ENCODE data around the gene MAPK8IP3.

MAPK8IP3 gene

GRCh38 chr16:1708083-1708767 lies 2.2 kb downstream of the MAPK8IP3 start:
- H2BK120ac ChIP-seq (ENCODE audit: insufficient read depth, low read length, poor library complexity): no peak overlapping the region
- peak in 1 of 2 donors; percentile 15 for DNase-seq
- H3K4ac ChIP-seq (ENCODE audit: low read depth, low read length): peak overlapping the region; percentile 16
- H4K91ac ChIP-seq (ENCODE audit: low read depth, low read length): no peak overlapping the region
- H3K4me1 ChIP-seq (ENCODE audit: control insufficient read depth in 1 of 2, insufficient read depth in 2 of 2, low read length in 2 of 2): peaks cover 7 to 11% of the 10 kb centered on the region in 2 experiments
- H3K14ac ChIP-seq (ENCODE audit: low read length): no peak overlapping the region
- no peak overlapping the region for H3K4me2 ChIP-seq (ENCODE audit: low read length)
- no peaks in the 10 kb centered on the region for H3K9me3 ChIP-seq (ENCODE audit: insufficient read depth, low read depth, low read length)
- no peaks in the 10 kb centered on the region for H3K27me3 ChIP-seq (ENCODE audit: insufficient read depth, low read length)
- no CpG with 5 or more reads among the region's 18 CpGs for WGBS (ENCODE audit: extremely low coverage, insufficient coverage, insufficient read length)
- no peak overlapping the region for H2AK5ac ChIP-seq (ENCODE audit: low read length)
- H2BK5ac ChIP-seq (ENCODE audit: low read depth, low read length, poor library complexity): no peak overlapping the region
- no peak overlapping the region for H3K27ac ChIP-seq (ENCODE audit: low read depth, low read length)
- H3K79me1 ChIP-seq (ENCODE audit: low read length): peaks cover 8% of the 10 kb centered on the region
- no peak overlapping the region for H4K12ac ChIP-seq (ENCODE audit: low read depth, low read length)
- no peak overlapping the region for H4K8ac ChIP-seq (ENCODE audit: low read depth, low read length)
- H3K18ac ChIP-seq (ENCODE audit: low read length): no peak overlapping the region
- no peak overlapping the region for H3K4me3 ChIP-seq (ENCODE audit: low read depth, low read length)
- no peak overlapping the region for H3K23ac ChIP-seq (ENCODE audit: low read length)
- H3K9ac ChIP-seq (ENCODE audit: low read length): no peak overlapping the region
- no peak overlapping the region for H2AFZ ChIP-seq (ENCODE audit: insufficient read depth, low read length, poor library complexity)
- no peak overlapping the region for H2BK12ac ChIP-seq (ENCODE audit: low read length)
- peaks cover 0 to 3% of the 10 kb centered on the region in 2 experiments for H3K36me3 ChIP-seq (ENCODE audit: control insufficient read depth in 1 of 2, insufficient read depth in 2 of 2, low read length in 2 of 2)
- H3K79me2 ChIP-seq (ENCODE audit: control insufficient read depth, insufficient read depth, low read length, poor library complexity): peaks cover 7% of the 10 kb centered on the region

DNA sequence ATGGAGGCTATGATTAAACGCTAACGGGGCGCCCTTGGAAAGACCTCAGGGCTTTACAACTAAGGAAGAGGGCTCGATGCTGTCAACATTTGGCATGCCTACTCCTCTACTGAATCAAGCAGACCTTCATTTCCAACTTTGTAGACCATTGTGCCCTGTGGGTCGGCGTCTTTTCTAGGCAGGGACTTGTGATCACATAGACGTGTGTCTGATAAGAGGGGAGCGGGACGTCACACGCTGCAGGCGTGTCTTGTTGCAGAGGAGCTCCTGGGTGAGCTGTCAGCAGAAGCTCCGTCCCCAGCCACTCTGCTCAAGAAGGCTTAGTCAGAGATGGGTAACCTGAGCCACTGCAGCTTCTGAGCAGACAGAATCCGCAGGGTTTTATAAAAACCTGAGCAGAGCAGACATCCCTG lies 2.8 kb downstream of the MAPK8IP3 start:
- Histone ChIP-seq H3K4ac (ENCODE audit: low read depth, low read length) (no peak overlapping the region), H2BK12ac (ENCODE audit: low read length) (no peak overlapping the region)

GRCh38 chr16:1709356-1709755 lies 3.4 kb downstream of the MAPK8IP3 start:
- Histone ChIP-seq H3K23ac (ENCODE audit: low read length) (no peak overlapping the region), H3K79me2 (ENCODE audit: control insufficient read depth, insufficient read depth, low read length, poor library complexity) (peaks cover 7% of the 10 kb centered on the region), H3K4me1 (ENCODE audit: control insufficient read depth in 1 of 2, insufficient read depth in 2 of 2, low read length in 2 of 2) (peaks cover 7 to 11% of the 10 kb centered on the region in 2 experiments), H2BK120ac (ENCODE audit: insufficient read depth, low read length, poor library complexity) (no peak overlapping the region), H3K9me3 (ENCODE audit: insufficient read depth, low read depth, low read length) (no peaks in the 10 kb centered on the region), H3K18ac (ENCODE audit: low read length) (no peak overlapping the region), H3K27me3 (ENCODE audit: insufficient read depth, low read length) (no peaks in the 10 kb centered on the region), H2AK5ac (ENCODE audit: low read length) (no peak overlapping the region), H3K14ac (ENCODE audit: low read length) (no peak overlapping the region), H3K4me3 (ENCODE audit: low read depth, low read length) (no peak overlapping the region), H2BK12ac (ENCODE audit: low read length) (no peak overlapping the region), H3K36me3 (ENCODE audit: control insufficient read depth in 1 of 2, insufficient read depth in 2 of 2, low read length in 2 of 2) (peaks cover 0 to 3% of the 10 kb centered on the region in 2 experiments), H3K4me2 (ENCODE audit: low read length) (no peak overlapping the region), H2AFZ (ENCODE audit: insufficient read depth, low read length, poor library complexity) (no peak overlapping the region), H4K8ac (ENCODE audit: low read depth, low read length) (no peak overlapping the region), H2BK5ac (ENCODE audit: low read depth, low read length, poor library complexity) (no peak overlapping the region), H3K9ac (ENCODE audit: low read length) (no peak overlapping the region), H3K4ac (ENCODE audit: low read depth, low read length) (no peak overlapping the region), H4K12ac (ENCODE audit: low read depth, low read length) (no peak overlapping the region), H4K91ac (ENCODE audit: low read depth, low read length) (no peak overlapping the region), H3K27ac (ENCODE audit: low read depth, low read length) (no peak overlapping the region), H3K79me1 (ENCODE audit: low read length) (peaks cover 8% of the 10 kb centered on the region)
- no peak for DNase-seq
- no CpG with 5 or more reads among the region's 15 CpGs for WGBS (ENCODE audit: extremely low coverage, insufficient coverage, insufficient read length)

More for the DNA sequence above, 2.8 kb downstream of the MAPK8IP3 start:
- Histone ChIP-seq H2BK5ac (ENCODE audit: low read depth, low read length, poor library complexity) (no peak overlapping the region), H3K18ac (ENCODE audit: low read length) (no peak overlapping the region), H3K79me2 (ENCODE audit: control insufficient read depth, insufficient read depth, low read length, poor library complexity) (peaks cover 7% of the 10 kb centered on the region), H3K4me2 (ENCODE audit: low read length) (no peak overlapping the region), H3K4me1 (ENCODE audit: control insufficient read depth in 1 of 2, insufficient read depth in 2 of 2, low read length in 2 of 2) (peaks cover 7 to 11% of the 10 kb centered on the region in 2 experiments), H3K79me1 (ENCODE audit: low read length) (peaks cover 8% of the 10 kb centered on the region), H3K23ac (ENCODE audit: low read length) (no peak overlapping the region), H2AFZ (ENCODE audit: insufficient read depth, low read length, poor library complexity) (no peak overlapping the region), H4K91ac (ENCODE audit: low read depth, low read length) (no peak overlapping the region), H3K27me3 (ENCODE audit: insufficient read depth, low read length) (no peaks in the 10 kb centered on the region), H3K4me3 (ENCODE audit: low read depth, low read length) (no peak overlapping the region), H3K27ac (ENCODE audit: low read depth, low read length) (no peak overlapping the region), H4K8ac (ENCODE audit: low read depth, low read length) (no peak overlapping the region), H2AK5ac (ENCODE audit: low read length) (no peak overlapping the region), H3K14ac (ENCODE audit: low read length) (no peak overlapping the region), H3K36me3 (ENCODE audit: control insufficient read depth in 1 of 2, insufficient read depth in 2 of 2, low read length in 2 of 2) (peaks cover 0 to 3% of the 10 kb centered on the region in 2 experiments), H3K9me3 (ENCODE audit: insufficient read depth, low read depth, low read length) (no peaks in the 10 kb centered on the region), H2BK120ac (ENCODE audit: insufficient read depth, low read length, poor library complexity) (no peak overlapping the region), H4K12ac (ENCODE audit: low read depth, low read length) (no peak overlapping the region), H3K9ac (ENCODE audit: low read length) (no peak overlapping the region)
- DNase-seq: peak; percentile 67 to 68
- WGBS (ENCODE audit: extremely low coverage, insufficient coverage, insufficient read length): no CpG with 5 or more reads among the region's 13 CpGs

- WGBS (ENCODE audit: extremely low coverage, insufficient coverage, insufficient read length): no CpG with 5 or more reads among the region's 17 CpGs
These were observed 5.0 kb downstream of the MAPK8IP3 start for GRCh38 chr16:1710811-1711507.

More at GRCh38 chr16:1710811-1711507, 5.0 kb downstream of the MAPK8IP3 start:
- Histone ChIP-seq H3K4me1 (ENCODE audit: control insufficient read depth in 1 of 2, insufficient read depth in 2 of 2, low read length in 2 of 2) (peaks cover 7 to 10% of the 10 kb centered on the region in 2 experiments), H2AK5ac (ENCODE audit: low read length) (no peak overlapping the region), H3K36me3 (ENCODE audit: control insufficient read depth in 1 of 2, insufficient read depth in 2 of 2, low read length in 2 of 2) (peaks cover 0 to 3% of the 10 kb centered on the region in 2 experiments), H3K27me3 (ENCODE audit: insufficient read depth, low read length) (no peaks in the 10 kb centered on the region), H3K79me2 (ENCODE audit: control insufficient read depth, insufficient read depth, low read length, poor library complexity) (peaks cover 4% of the 10 kb centered on the region), H2BK5ac (ENCODE audit: low read depth, low read length, poor library complexity) (no peak overlapping the region), H4K91ac (ENCODE audit: low read depth, low read length) (no peak overlapping the region), H3K23ac (ENCODE audit: low read length) (no peak overlapping the region), H3K4me2 (ENCODE audit: low read length) (no peak overlapping the region), H2BK12ac (ENCODE audit: low read length) (no peak overlapping the region), H3K4me3 (ENCODE audit: low read depth, low read length) (no peak overlapping the region), H4K12ac (ENCODE audit: low read depth, low read length) (no peak overlapping the region), H3K18ac (ENCODE audit: low read length) (no peak overlapping the region), H3K9me3 (ENCODE audit: insufficient read depth, low read depth, low read length) (peaks cover 2% of the 10 kb centered on the region), H4K8ac (ENCODE audit: low read depth, low read length) (no peak overlapping the region), H3K9ac (ENCODE audit: low read length) (no peak overlapping the region), H2AFZ (ENCODE audit: insufficient read depth, low read length, poor library complexity) (no peak overlapping the region), H3K27ac (ENCODE audit: low read depth, low read length) (no peak overlapping the region), H3K79me1 (ENCODE audit: low read length) (peaks cover 4% of the 10 kb centered on the region), H3K4ac (ENCODE audit: low read depth, low read length) (no peak overlapping the region), H2BK120ac (ENCODE audit: insufficient read depth, low read length, poor library complexity) (no peak overlapping the region), H3K14ac (ENCODE audit: low read length) (no peak overlapping the region)
- no peak for DNase-seq

Data from trophoblast cell (in vitro differentiated cells and primary cell).